BJ (cell line): ENCODE measurements around the gene FBXW7. TPM values are rescaled to one million over a fixed set of nuclear protein-coding genes. Genes with fewer than 3 reads are reported as not detected.

Experiments used
- CTCF ChIA-PET: fragments of 350-600 bp; formaldehyde crosslinking; extraction: SDS; loops from one replicate; lab custom pipeline; 2021; ENCODE audit warnings: antibody characterized with exemption, inconsistent platforms; lab: Yijun Ruan, JAX
- POLR2A ChIA-PET: fragments of 300-600 bp; sonication (Branson Sonifier 250); formaldehyde crosslinking; extraction: SDS; loops from one replicate; lab custom pipeline; 2021; ENCODE audit warnings: antibody characterized with exemption; lab: Charles Lee
- DNase-seq: peaks from one replicate; pipeline ENCODE4 v3.0.0-alpha.2; 2011; ENCODE audit warnings: low read depth
- H3K27me3 ChIP-seq: 2 replicates; pipeline ENCODE4 v1.6.0; 2011; ENCODE audit warnings: low read length; ENCODE audit not compliant: control insufficient read depth, insufficient read depth
- H3K36me3 ChIP-seq: 2 replicates; pipeline ENCODE4 v1.5.1; 2011; ENCODE audit warnings: low read length; ENCODE audit not compliant: control insufficient read depth, insufficient read depth
- H3K4me3 ChIP-seq: 2 replicates; pipeline ENCODE4 v1.5.1; 2011; ENCODE audit warnings: low read depth, mild to moderate bottlenecking, control low read depth, low read length
- CTCF ChIP-seq: IDR thresholded peaks from 2 replicates; pipeline ENCODE4 v1.5.1; 2011; ENCODE audit warnings: low read depth, mild to moderate bottlenecking, control low read depth, inconsistent platforms, low read length, moderate library complexity; ENCODE audit not compliant: insufficient read depth
- polyA plus RNA-seq: library from polyadenylated mRNA; depleted of rRNA; stranded (reverse); fragments of >200 nt; gene quantifications from 2 replicates; pipeline ENCODE4 v1.2.3, GENCODE V29; 2011

Gene FBXW7
- polyA plus RNA-seq, 1 experiment: 4.1 TPM

GRCh38 chr4:152456609-152457008 is 79.3 kb downstream of the FBXW7 start:
- DNase-seq: no peak
- Histone ChIP-seq H3K27me3 (no peaks in the 10 kb centered on the region), H3K4me3 (no peak overlapping the region), H3K36me3 (no peaks in the 10 kb centered on the region)
- TF ChIP-seq CTCF: no peak
- POLR2A ChIA-PET: interaction anchor here (0.5 kb wide), 1 partner anchor 66 kb away, joined by 6 read pairs; no protein-coding TSS in a partner anchor
- CTCF ChIA-PET: interaction anchor here (1.5 to 2.4 kb wide), 2 partner anchors 44 to 184 kb away, joined by 5 to 12 read pairs; no protein-coding TSS in a partner anchor

GRCh38 chr4:152455311-152455710 is 80.6 kb downstream of the FBXW7 start:
- DNase-seq: no peak
- CTCF ChIA-PET: interaction anchor here (0.6 to 1.7 kb wide), 8 partner anchors 19 to 1534 kb away, joined by 3 to 17 read pairs (median 4); no protein-coding TSS in a partner anchor
- Histone ChIP-seq H3K36me3 (no peaks in the 10 kb centered on the region), H3K4me3 (no peak overlapping the region), H3K27me3 (no peaks in the 10 kb centered on the region)
- POLR2A ChIA-PET: no interaction called here
- TF ChIP-seq CTCF: no peak

GRCh38 chr4:152454398-152455011 is 81.4 kb downstream of the FBXW7 start:
- H3K27me3 ChIP-seq: no peaks in the 10 kb centered on the region

GRCh38 chr4:152451496-152451895 is 84.4 kb downstream of the FBXW7 start:
- ChIA-PET POLR2A (interaction anchor here (0.6 kb wide), 1 partner anchor 30 kb away, joined by 4 read pairs; no protein-coding TSS in a partner anchor), CTCF (interaction anchor here (1.4 kb wide), 1 partner anchor 191 kb away, joined by 3 read pairs; no protein-coding TSS in a partner anchor)
- H3K36me3 ChIP-seq: no peaks in the 10 kb centered on the region
- H3K27me3 ChIP-seq: no peaks in the 10 kb centered on the region
- H3K4me3 ChIP-seq: no peak overlapping the region
- no peak for DNase-seq
- no peak for TF ChIP-seq CTCF

More at GRCh38 chr4:152454398-152455011, 81.4 kb downstream of the FBXW7 start:
- TF ChIP-seq CTCF: peak; percentile 66
- no peak for DNase-seq
- no peak overlapping the region for H3K4me3 ChIP-seq
- ChIA-PET CTCF (interaction anchor here (0.5 to 1.7 kb wide), 14 partner anchors 9 to 1534 kb away, joined by 3 to 17 read pairs (median 4); no protein-coding TSS in a partner anchor), POLR2A (no interaction called here)
- H3K36me3 ChIP-seq: no peaks in the 10 kb centered on the region

- no peaks in the 10 kb centered on the region for H3K27me3 ChIP-seq
Observed at GRCh38 chr4:152448854-152449253, 87.0 kb downstream of the FBXW7 start.

More at GRCh38 chr4:152448854-152449253, 87.0 kb downstream of the FBXW7 start:
- TF ChIP-seq CTCF: no peak
- no peak for DNase-seq
- Histone ChIP-seq H3K36me3 (no peaks in the 10 kb centered on the region), H3K4me3 (no peak overlapping the region)
- CTCF ChIA-PET: interaction anchor here (0.6 to 3.7 kb wide), 2 partner anchors 192 to 286 kb away, joined by 3 to 17 read pairs; no protein-coding TSS in a partner anchor
- POLR2A ChIA-PET: no interaction called here
